Measurements from ENCODE around the gene BACH1.

The BACH1 gene

DNA sequence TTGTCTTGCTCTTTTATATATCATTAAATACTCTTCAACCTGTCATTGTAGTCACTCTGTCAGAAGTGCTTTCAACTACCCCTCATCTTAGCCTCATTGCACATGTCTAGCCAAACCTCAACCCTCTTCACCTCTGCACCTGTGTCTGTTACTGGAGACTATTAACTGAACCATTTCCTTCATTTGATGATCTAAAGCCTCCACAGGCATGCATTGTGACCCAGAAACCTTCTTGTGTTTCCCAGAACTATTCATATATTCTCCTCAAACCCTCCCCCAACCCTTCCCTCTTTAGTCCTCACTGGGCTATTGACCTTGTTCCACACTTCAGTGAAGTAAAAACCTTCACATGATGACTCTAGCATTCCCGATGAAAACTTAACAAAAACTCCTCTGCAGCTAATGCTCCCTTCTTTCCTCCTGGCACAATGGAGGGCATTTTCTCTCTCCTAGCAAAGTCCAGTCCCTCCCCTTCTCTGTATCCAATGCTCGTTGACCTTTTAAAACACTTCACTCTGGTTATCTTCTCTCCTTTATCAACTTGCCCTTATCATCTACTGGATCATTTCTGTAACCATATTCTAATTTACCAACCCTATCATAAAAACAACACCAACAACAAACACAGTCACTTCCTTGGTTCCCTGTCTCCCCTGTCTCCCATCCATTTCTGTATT is 86.1 kb downstream of the BACH1 start:
- no peak for DNase-seq

DNA sequence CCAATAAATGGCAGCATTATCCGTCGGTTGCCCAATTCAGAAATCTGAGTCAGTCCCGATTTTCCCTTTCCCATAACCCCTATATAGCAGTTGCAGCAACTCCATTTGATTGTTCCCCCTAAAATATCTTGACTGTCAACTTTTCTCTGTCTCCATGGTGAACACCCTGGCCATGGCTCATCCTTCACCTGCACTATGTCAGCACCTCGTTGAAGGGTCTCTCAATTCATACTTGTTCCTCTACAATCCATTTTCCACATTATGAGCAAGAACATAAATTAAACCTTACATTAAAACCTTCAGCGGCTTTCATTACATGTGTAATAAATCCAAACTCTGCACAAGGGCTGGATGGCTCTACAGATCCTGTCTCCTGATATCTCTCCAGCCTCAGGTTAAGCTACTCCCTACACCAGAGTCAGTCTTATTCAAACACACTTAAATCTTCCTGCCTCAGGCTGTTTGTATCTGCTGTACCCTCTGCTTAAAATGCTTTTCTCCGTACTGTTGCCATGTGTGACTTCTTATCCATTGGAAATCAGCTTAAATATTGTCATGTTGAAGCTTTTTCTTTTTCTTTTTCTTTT is 87.3 kb downstream of the BACH1 start:
- DNase-seq: no peak

DNA sequence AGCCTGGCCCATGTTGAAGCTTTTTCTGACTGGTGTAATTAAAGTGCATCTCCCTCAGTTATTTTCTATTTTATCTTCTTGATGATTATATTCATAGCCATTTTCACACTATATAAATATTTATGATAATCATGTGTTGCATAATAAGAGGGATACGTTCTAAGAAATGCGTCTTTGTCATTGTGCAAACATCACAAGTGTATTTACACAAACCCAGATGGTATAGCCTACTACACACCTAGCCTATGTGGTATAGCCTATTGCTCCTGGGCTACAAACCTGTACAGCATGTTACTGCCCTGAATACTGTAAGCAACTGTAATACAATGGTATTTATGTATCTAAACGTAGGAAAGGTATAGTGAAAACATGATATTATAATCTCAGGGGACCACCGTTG is 88.1 kb downstream of the BACH1 start:
- DNase-seq: no peak

DNA sequence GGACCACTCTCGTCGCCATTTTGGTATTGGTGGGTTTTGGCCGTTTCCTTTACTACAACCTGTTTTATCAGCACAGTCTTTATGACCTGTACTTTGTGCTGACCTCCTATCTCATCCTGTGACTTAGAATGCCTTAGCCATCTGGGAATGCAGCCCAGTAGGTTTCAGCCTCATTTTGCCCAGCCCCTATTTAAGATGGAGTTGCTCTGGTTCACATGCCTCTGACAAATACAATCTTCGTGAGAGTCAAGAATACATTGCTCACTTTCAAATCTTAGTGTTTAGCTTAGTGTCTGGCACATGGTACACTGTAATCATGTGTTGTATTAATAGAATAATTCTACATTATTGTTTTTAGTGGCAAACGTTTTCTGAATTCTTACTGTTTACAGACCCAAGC is 88.9 kb downstream of the BACH1 start:
- DNase-seq: no peak

DNA sequence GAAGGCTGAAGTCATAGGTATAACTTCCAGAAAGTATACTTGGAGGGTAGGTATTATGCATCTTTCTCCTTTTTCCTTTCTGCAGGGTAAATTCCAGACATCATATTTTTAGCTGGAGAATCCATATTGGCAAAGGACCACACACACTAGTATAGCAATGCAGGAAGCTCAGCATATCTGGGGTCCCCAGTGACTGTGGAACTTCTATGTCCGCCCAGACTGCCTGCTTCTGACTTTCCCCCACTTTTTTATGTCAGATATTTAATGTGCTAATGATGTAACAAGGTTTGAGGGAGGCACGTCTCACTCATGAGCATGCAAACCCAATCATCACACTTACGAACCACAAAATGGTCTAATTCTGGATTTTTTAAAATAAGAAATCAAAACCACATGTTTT is 90.4 kb downstream of the BACH1 start:
- no peak for DNase-seq

- DNase-seq: no peak
These were observed 92.1 kb downstream of the BACH1 start for GRCh38 chr21:29390778-29391177.

DNA sequence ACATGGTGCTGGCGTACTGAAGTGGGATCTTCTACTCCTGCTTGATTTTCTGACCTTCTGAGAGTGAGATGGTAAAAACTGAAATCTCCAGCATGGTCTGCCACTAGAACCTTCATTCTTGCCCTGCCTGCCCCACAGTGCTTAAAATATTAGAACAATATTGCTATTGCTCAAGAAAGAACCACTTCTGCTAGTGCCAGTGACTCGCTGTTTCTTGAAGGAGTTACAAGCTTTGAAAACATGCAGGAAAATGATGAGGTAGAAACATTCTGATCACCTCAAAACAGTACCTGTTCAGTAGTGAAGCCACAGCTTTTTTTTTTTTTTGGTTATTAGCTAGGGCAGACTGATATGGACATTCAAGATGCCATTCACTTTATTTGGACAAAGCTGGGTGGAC is 95.3 kb downstream of the BACH1 start:
- no peak for DNase-seq

All from T1000 (cell line).